A549 (cell line): Measurements from ENCODE around the gene DOLPP1. TPM values are rescaled to one million over a fixed set of nuclear protein-coding genes. Genes with fewer than 3 reads are reported as not detected.
"Not testable (repeated sequence)": the region's sequence is repeated elsewhere in the genome, so short reads cannot be mapped to it uniquely, and the experiment has no call there.

ENCODE experiments used
- ATAC-seq, 2 experiments: fragments of 200-7000 bp in 1 of 2; fragments of >200 bp in 1 of 2; cut with Nextera tagmentation in 1 of 2; cut with Tn5 transposase in 1 of 2; 3 replicates each; pipeline versions ENCODE4 v1.8.0 to v1.9.1; 2018 to 2020; ENCODE audit warnings: mild to moderate bottlenecking in 1 of 2, moderate library complexity in 1 of 2
- CTCF ChIA-PET: fragments of 300-600 bp; sonication (Branson Sonifier 250); formaldehyde crosslinking; extraction: SDS; loops from one replicate; lab custom pipeline; 2021; ENCODE audit warnings: antibody characterized with exemption, inconsistent platforms; lab: Yijun Ruan, JAX
- POLR2A ChIA-PET: fragments of 350-600 bp; formaldehyde crosslinking; extraction: SDS; loops from one replicate; lab custom pipeline; 2021; ENCODE audit warnings: antibody characterized with exemption, inconsistent platforms; lab: Yijun Ruan, JAX
- DNase-seq, 2 experiments: peaks; one replicate each; pipeline versions ENCODE4 v3.0.0 to v3.0.0-alpha.2; 2011 to 2016; ENCODE audit warnings: low read depth in 1 of 2, low spot score in 1 of 2
- FAIRE-seq: peaks from 2 replicates; lab custom pipeline; 2011; peaks lifted over from hg19 to GRCh38; lab: Jason Lieb, UNC
- H3K27ac ChIP-seq, 2 experiments: fragments of >200 bp; sonication (Bioruptor Twin); formaldehyde crosslinking; 3 replicates each; pipeline ENCODE4 v1.5.1; 2016 to 2017
- H3K4me1 ChIP-seq: fragments of >200 bp; sonication (Bioruptor Twin); formaldehyde crosslinking; 3 replicates; pipeline ENCODE4 v1.6.1; 2016
- H3K4me2 ChIP-seq: fragments of >200 bp; sonication (Bioruptor Twin); formaldehyde crosslinking; 3 replicates; pipeline ENCODE4 v1.6.1; 2016
- H3K4me3 ChIP-seq: fragments of >200 bp; sonication (Bioruptor Twin); formaldehyde crosslinking; 3 replicates; pipeline ENCODE4 v1.5.1; 2016
- H3K9me3 ChIP-seq: fragments of >200 bp; sonication (Bioruptor Twin); formaldehyde crosslinking; 3 replicates; pipeline ENCODE4 v1.6.1; 2016
- CBX2 ChIP-seq: fragments of 200-600 bp; sonication (generic); IDR thresholded peaks from 2 replicates; pipeline ENCODE4 v1.6.1; 2016; ENCODE audit warnings: low read depth, mild to moderate bottlenecking, borderline replicate concordance
- CBX8 ChIP-seq: fragments of 200-600 bp; sonication (generic); IDR thresholded peaks from 2 replicates; pipeline ENCODE4 v1.6.1; 2016
- CEBPB ChIP-seq, 2 experiments: fragments of >200 bp in 1 of 2; sonication (Bioruptor Twin) in 1 of 2; formaldehyde crosslinking in 1 of 2; IDR thresholded peaks; 2 replicates each; pipeline ENCODE4 v1.6.1; 2012 to 2016
- CTCF ChIP-seq: fragments of >200 bp; sonication (Bioruptor Twin); formaldehyde crosslinking; IDR thresholded peaks from 3 replicates; pipeline ENCODE4 v1.5.1; 2016
- EHMT2 ChIP-seq: fragments of 200-600 bp; sonication (generic); IDR thresholded peaks from 2 replicates; pipeline ENCODE4 v1.6.1; 2016; ENCODE audit warnings: antibody characterized with exemption, low read depth, mild to moderate bottlenecking, moderate library complexity
- ESRRA ChIP-seq: fragments of 150-350 bp; IDR thresholded peaks from 2 replicates; pipeline ENCODE4 v1.6.1; 2014; ENCODE audit warnings: mild to moderate bottlenecking, low read length, borderline replicate concordance
- GATA3 ChIP-seq: IDR thresholded peaks from 2 replicates; pipeline ENCODE4 v1.6.1; 2012; ENCODE audit warnings: borderline replicate concordance
- HDAC2 ChIP-seq: fragments of 200-600 bp; sonication (generic); IDR thresholded peaks from 2 replicates; pipeline ENCODE4 v1.6.1; 2016
- HES2 ChIP-seq: fragments of >200 bp; sonication (Bioruptor Twin); formaldehyde crosslinking; IDR thresholded peaks from 2 replicates; pipeline ENCODE4 v1.6.1; 2016
- HOXB5 ChIP-seq: fragments of 250-450 bp; sonication (Bioruptor Pico); IDR thresholded peaks from 2 replicates; pipeline ENCODE4 v1.5.0; 2020; ENCODE audit warnings: mild to moderate bottlenecking, moderate library complexity
- KDM5A ChIP-seq: fragments of 200-600 bp; sonication (generic); IDR thresholded peaks from 2 replicates; pipeline ENCODE4 v1.6.1; 2016; ENCODE audit warnings: antibody characterized with exemption, mild to moderate bottlenecking
- MAX ChIP-seq: IDR thresholded peaks from 2 replicates; pipeline ENCODE4 v1.6.1; 2012
- MAZ ChIP-seq: fragments of 150-350 bp; IDR thresholded peaks from 2 replicates; pipeline ENCODE4 v1.6.1; 2014; ENCODE audit warnings: antibody characterized with exemption, low read depth, low read length, borderline replicate concordance
- MYC ChIP-seq: IDR thresholded peaks from 2 replicates; pipeline ENCODE4 v1.6.1; 2012; ENCODE audit warnings: mild to moderate bottlenecking, inconsistent platforms, low read length, improper control_type of control experiment, borderline replicate concordance
- NPAS2 ChIP-seq: fragments of 250-450 bp; sonication (Bioruptor Pico); IDR thresholded peaks from 2 replicates; pipeline ENCODE4 v1.8.0; 2022; ENCODE audit warnings: mild to moderate bottlenecking, moderate library complexity, borderline replicate concordance
- NR3C1 ChIP-seq: fragments of >200 bp; sonication (Bioruptor Twin); formaldehyde crosslinking; IDR thresholded peaks from 3 replicates; pipeline ENCODE4 v1.6.1; 2017
- PHF8 ChIP-seq: fragments of 200-600 bp; sonication (generic); IDR thresholded peaks from 2 replicates; pipeline ENCODE4 v1.6.1; 2016; ENCODE audit warnings: low read depth, mild to moderate bottlenecking, antibody characterized with exemption, moderate library complexity, borderline replicate concordance
- POLR2A ChIP-seq: IDR thresholded peaks from 2 replicates; pipeline ENCODE4 v1.6.1; 2012; ENCODE audit warnings: mild to moderate bottlenecking, low read length
- RAD21 ChIP-seq, 2 experiments: fragments of >200 bp in 1 of 2; sonication (Bioruptor Twin) in 1 of 2; formaldehyde crosslinking in 1 of 2; IDR thresholded peaks in 1 of 2; conservative IDR thresholded peaks in 1 of 2; 2 replicates in 1 of 2; 3 replicates in 1 of 2; pipeline ENCODE4 v1.6.1; 2012 to 2018; ENCODE audit warnings: inconsistent platforms in 1 of 2
- RCOR1 ChIP-seq: fragments of 150-350 bp; IDR thresholded peaks from 2 replicates; pipeline ENCODE4 v1.6.1; 2014; ENCODE audit warnings: antibody characterized with exemption, low read length, low read depth
- RFX5 ChIP-seq: fragments of 450-650 bp; IDR thresholded peaks from 2 replicates; pipeline ENCODE4 v1.7.1; 2014; ENCODE audit warnings: antibody characterized with exemption, mild to moderate bottlenecking, moderate library complexity
- TFCP2L1 ChIP-seq: fragments of 250-450 bp; sonication (Bioruptor Pico); IDR thresholded peaks from 2 replicates; pipeline ENCODE4 v1.5.0; 2021; ENCODE audit warnings: mild to moderate bottlenecking
- ZSCAN20 ChIP-seq: fragments of 250-450 bp; sonication (Bioruptor Pico); IDR thresholded peaks from 2 replicates; pipeline ENCODE4 v1.8.0; 2022; ENCODE audit warnings: mild to moderate bottlenecking, moderate library complexity
- WGBS: methylation state at CpG from one replicate; pipeline ENCODE4 v1.1.6; 2017; ENCODE audit errors: missing lambda C conversion rate; 5-methylcytosine and 5-hydroxymethylcytosine counted together
- polyA plus RNA-seq, 4 experiments: library from polyadenylated mRNA; depleted of rRNA in 3 of 4; stranded (reverse); fragments of >200 nt; fragmentation: RNase III in 1 of 4; extraction: RNeasy Plus Mini Kit Qiagen cat#74134 plus additional on column Dnase treatment in 1 of 4; gene quantifications; 2 replicates in 3 of 4; 3 replicates in 1 of 4; pipeline ENCODE4 v1.2.3, GENCODE V29; 2011 to 2017

The DOLPP1 gene
- polyA plus RNA-seq, 2 of the 4 experiments (the other 2 are of a cell fraction), result 23.5 to 25.6 TPM

GRCh38 chr9:129111528-129112151, 30.7 kb downstream of the DOLPP1 start:
- ATAC-seq (peak; percentile 32 to 37), FAIRE-seq (no peak), DNase-seq (peak; percentile 36)
- peak overlapping the region; percentile 61 for H3K4me3 ChIP-seq
- ChIA-PET CTCF (interaction anchor here (0.8 to 2.8 kb wide), 8 partner anchors 8 to 530 kb away, joined by 3 to 12 read pairs (median 4); partner anchors contain the start of genes ASB6 and NTMT1), POLR2A (interaction anchor here (0.8 to 2.4 kb wide), 3 partner anchors 17 to 31 kb away, joined by 3 to 7 read pairs (median 3); partner anchors contain the start of gene DOLPP1)
- WGBS, result under 1% methylated on average over 24 of the region's 37 CpGs
- H3K4me2 ChIP-seq, result peak overlapping the region; percentile 96
- peak overlapping the region; percentile 92 to 97 for H3K27ac ChIP-seq
- peaks cover 32% of the 10 kb centered on the region for H3K4me1 ChIP-seq
- no peaks in the 10 kb centered on the region for H3K9me3 ChIP-seq
- no peak for TF ChIP-seq CEBPB (IDR thresholded peaks at IDR 0.05)
- no peak for TF ChIP-seq RCOR1
- TF ChIP-seq PHF8, result no peak; the same call in 1 of the 2 replicates
- no peak; the same call in 1 of the 2 replicates for TF ChIP-seq KDM5A
- no peak for TF ChIP-seq MYC
- no peak for TF ChIP-seq MAX
- TF ChIP-seq HDAC2, result no peak
- no peak for TF ChIP-seq GATA3
- TF ChIP-seq CBX2, result no peak
- TF ChIP-seq ZSCAN20 (CRISPR knock-in tag), result no peak
- TF ChIP-seq NR3C1, result no peak

GRCh38 chr9:129112526-129112925, 31.6 kb downstream of the DOLPP1 start:
- FAIRE-seq, POLR2A ChIA-PET, ATAC-seq, H3K9me3 ChIP-seq, DNase-seq: not testable (repeated sequence)
- H3K4me1 ChIP-seq, result peaks cover 32% of the 10 kb centered on the region
- peak overlapping the region; percentile 92 to 97; a peak in 4 of 6 replicates for H3K27ac ChIP-seq
- peak overlapping the region; percentile 61 for H3K4me3 ChIP-seq
- CTCF ChIA-PET, result interaction anchor here (0.8 to 3.3 kb wide), 12 partner anchors 9 to 678 kb away, joined by 3 to 22 read pairs (median 5); partner anchors contain the start of gene ASB6
- WGBS, result 93% methylated on average over 17 of the region's 17 CpGs
- peak overlapping the region; percentile 96 for H3K4me2 ChIP-seq

GRCh38 chr9:129113645-129114304, 32.9 kb downstream of the DOLPP1 start:
- no peak for ATAC-seq
- H3K4me3 ChIP-seq, result no peak overlapping the region
- CTCF ChIA-PET, result interaction anchor here (0.6 to 3.3 kb wide), 8 partner anchors 8 to 510 kb away, joined by 3 to 22 read pairs (median 6); partner anchors contain the start of gene SH3GLB2

GRCh38 chr9:129118799-129119198, 37.9 kb downstream of the DOLPP1 start:
- WGBS, result 63% methylated on average over 4 of the region's 4 CpGs
- Histone ChIP-seq H3K4me3 (no peak overlapping the region), H3K4me1 (peaks cover 19% of the 10 kb centered on the region), H3K4me2 (no peak overlapping the region), H3K27ac (peak overlapping the region in 1 of 2 experiments; percentile 10; a peak in 1 of 6 replicates)
- POLR2A ChIA-PET, result interaction anchor here (0.6 kb wide), 1 partner anchor 16 kb away, joined by 3 read pairs; no protein-coding TSS in a partner anchor
- DNase-seq (peak in 1 of 2 experiments; percentile 25), ATAC-seq (no peak), FAIRE-seq (no peak)
- CTCF ChIA-PET, result interaction anchor here (0.7 to 7.0 kb wide), 6 partner anchors 12 to 1028 kb away, joined by 3 to 68 read pairs (median 4); no protein-coding TSS in a partner anchor
- TF ChIP-seq RCOR1 (no peak), RAD21 (conservative IDR thresholded peaks at IDR 0.05 in 1 of 2, IDR thresholded peaks at IDR 0.05 in 1 of 2) (no peak), TFCP2L1 (CRISPR knock-in tag) (no peak), NPAS2 (CRISPR knock-in tag) (no peak), CBX8 (no peak), EHMT2 (no peak), HOXB5 (CRISPR knock-in tag) (no peak), CTCF (no peak), PHF8 (no peak), ESRRA (no peak), RFX5 (no peak)
- TF ChIP-seq, all 56 proteins: peak for 0
- H3K9me3 ChIP-seq, result no peaks in the 10 kb centered on the region

More at GRCh38 chr9:129113645-129114304, 32.9 kb downstream of the DOLPP1 start:
- no peaks in the 10 kb centered on the region for H3K9me3 ChIP-seq
- H3K27ac ChIP-seq, result no peak overlapping the region
- FAIRE-seq (no peak), DNase-seq (no peak)
- TF ChIP-seq HES2, result no peak
- no peak for TF ChIP-seq PHF8
- no peak for TF ChIP-seq MAZ
- no peak for TF ChIP-seq POLR2A
- 94% methylated on average over 17 of the region's 17 CpGs for WGBS
- H3K4me1 ChIP-seq, result peaks cover 38% of the 10 kb centered on the region
- no peak overlapping the region for H3K4me2 ChIP-seq
- POLR2A ChIA-PET, result interaction anchor here (0.5 kb wide), 1 partner anchor 496 kb away, joined by 6 read pairs; no protein-coding TSS in a partner anchor
